ENCODE results near the gene ALPG.
"Not testable (repeated sequence)": the region's sequence is repeated elsewhere in the genome, so short reads cannot be mapped to it uniquely, and the experiment has no call there.

Gene ALPG

DNA sequence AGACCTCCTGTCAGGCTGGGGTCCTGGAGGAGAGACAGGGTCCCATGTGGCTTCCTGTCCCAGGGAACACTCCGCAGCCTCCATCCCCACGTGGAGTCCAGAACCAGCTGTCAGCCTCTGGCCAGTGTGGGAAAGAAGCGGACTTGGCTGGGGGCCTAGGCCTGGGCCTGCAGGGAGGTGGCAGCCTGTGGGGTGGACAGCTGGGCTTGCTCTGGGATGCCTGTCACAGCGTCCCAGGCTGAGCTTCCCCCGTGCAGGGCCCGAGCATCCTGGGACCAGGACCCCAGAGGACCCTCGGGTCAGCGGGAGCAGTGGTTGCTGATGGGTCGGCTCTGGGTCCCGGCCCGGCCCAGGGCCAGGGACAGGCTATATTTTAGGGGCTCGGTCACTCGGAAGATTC is 35.8 kb downstream of the ALPG start:
- DNase-seq: not testable (repeated sequence)

- not testable (repeated sequence) for DNase-seq
Measured at GRCh38 chr2:232443047-232443446, 36.4 kb downstream of the ALPG start.

DNA sequence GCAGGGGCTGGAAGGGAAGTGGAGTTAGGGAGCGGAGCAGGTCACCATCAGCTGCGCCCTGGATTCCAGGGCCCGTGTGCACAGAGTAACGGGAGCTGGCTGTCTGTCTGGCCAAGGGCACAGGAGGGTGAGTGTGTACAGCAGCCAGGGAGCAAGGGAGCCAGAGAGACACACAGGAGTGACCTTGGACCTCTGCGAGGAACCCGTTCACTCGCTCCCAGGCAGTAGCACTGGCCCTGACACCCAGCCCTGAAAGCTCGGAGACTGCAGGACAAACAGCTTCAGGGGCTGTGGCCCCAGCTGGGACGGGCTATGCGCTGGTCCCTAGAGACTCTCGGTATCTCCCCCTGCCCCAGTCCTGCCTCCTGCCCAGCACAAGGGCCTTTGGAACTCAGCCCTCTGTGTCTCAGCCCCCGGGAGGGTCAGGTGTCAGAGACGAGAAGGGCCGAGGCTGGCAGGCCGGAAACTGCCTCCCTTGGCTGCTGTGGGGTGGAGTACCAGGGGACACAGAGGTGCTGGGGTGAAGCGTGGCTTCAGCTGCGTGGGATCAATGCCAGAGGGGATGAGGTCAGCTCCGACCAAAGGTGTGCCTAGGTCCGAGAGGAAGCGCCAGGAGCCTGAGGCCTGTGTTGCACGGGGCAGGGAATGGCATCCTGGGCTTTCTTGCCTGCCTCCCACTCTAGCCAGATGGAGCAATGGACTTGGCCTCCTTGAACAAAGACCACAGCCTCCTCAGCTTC is 37.2 kb downstream of the ALPG start:
- DNase-seq: not testable (repeated sequence)

- DNase-seq: peak; percentile 34
Measured at GRCh38 chr2:232444409-232445148, 37.9 kb downstream of the ALPG start.

GRCh38 chr2:232445149-232445885 is 38.7 kb downstream of the ALPG start:
- DNase-seq: not testable (repeated sequence)

DNA sequence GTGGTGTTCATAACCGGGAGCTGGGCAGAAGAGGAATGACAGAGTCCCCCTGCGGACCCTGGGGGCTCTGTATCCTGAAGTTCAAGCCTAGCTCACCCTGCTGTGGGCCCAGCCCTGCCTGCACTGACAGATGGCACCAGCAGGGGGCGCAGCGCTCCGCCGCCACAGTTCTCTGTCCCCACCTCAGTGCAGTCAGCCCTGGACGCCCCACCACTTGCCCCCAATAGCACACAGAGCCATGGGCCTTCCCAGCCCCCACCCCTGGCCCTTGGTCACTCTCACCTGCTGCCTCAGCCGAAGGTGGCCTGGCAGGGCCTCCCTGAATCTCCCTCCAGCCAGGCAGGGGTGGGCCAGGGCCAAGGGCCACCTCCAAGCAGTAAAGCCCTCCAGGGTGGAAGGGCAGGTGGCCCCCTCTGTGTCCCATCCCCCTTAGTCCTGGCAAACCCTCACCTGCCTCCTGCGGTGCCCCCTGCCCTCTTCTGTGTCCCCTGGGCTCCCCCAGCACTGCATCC is 39.7 kb downstream of the ALPG start:
- not testable (repeated sequence) for DNase-seq

GRCh38 chr2:232447091-232447620 is 40.5 kb downstream of the ALPG start:
- DNase-seq: no peak

- DNase-seq: no peak
Measured at GRCh38 chr2:232447638-232448303, 41.1 kb downstream of the ALPG start.

DNA sequence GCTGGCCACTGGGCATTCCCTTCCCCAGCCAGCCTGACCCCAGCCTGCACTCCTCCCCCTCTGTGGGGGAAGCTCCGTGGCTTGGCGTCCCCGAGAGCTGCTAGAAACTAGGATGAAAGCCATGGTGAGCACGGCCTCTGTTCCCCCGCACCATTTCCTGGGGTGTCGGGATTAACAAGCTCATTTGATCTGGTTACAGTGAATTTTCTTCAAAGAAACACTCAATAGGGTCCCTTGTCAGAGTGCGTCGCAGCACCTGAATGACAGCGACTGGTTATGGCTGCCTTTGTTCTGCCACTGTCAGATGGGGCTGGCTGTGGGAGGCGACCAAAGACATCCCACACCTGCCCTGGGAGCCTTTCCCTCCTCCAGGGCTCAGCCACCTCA is 41.7 kb downstream of the ALPG start:
- no peak for DNase-seq

DNA sequence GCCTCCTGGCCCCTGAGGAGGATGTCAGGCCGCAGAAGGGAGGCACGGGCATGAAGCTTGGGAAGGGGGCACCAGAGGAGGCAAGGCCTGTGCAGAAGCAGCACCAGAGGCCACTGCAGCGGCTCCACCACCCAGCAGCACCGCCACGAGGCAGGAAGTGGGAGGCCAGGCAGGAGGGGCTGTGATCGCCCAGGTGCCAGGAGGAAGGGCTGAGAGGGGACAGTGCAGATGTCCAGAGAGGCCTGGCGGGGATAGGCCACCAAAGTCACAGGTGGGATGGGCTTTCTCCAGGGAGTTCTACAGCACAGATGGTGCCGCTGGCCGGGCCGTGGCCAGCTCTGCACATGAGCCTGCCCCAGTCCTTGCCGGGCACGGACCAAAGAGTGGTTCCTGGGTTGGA is 43.3 kb downstream of the ALPG start:
- no peak for DNase-seq

GRCh38 chr2:232451645-232452044 is 45.0 kb downstream of the ALPG start:
- DNase-seq: not testable (repeated sequence)

DNA sequence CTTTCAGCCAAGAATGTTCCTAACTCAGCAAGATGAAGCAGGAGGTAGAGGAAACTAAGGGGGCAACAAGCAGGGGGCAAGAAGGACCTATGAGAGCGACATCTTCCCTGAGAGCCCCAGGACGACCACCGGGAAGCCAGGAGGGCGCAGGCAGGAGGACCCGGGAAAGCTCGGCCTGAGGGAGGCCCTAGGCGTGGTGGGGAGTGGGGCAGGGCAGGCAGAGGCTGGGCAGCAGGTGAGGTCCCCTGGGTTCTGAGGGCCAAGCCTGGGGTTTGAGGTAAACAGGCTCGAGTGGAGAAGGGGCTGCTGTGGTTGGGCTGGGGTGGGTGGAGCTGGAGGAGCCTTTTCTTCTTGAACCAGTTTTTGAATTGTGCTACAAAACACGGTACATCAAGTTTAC is 48.0 kb downstream of the ALPG start:
- no peak for DNase-seq

DNA sequence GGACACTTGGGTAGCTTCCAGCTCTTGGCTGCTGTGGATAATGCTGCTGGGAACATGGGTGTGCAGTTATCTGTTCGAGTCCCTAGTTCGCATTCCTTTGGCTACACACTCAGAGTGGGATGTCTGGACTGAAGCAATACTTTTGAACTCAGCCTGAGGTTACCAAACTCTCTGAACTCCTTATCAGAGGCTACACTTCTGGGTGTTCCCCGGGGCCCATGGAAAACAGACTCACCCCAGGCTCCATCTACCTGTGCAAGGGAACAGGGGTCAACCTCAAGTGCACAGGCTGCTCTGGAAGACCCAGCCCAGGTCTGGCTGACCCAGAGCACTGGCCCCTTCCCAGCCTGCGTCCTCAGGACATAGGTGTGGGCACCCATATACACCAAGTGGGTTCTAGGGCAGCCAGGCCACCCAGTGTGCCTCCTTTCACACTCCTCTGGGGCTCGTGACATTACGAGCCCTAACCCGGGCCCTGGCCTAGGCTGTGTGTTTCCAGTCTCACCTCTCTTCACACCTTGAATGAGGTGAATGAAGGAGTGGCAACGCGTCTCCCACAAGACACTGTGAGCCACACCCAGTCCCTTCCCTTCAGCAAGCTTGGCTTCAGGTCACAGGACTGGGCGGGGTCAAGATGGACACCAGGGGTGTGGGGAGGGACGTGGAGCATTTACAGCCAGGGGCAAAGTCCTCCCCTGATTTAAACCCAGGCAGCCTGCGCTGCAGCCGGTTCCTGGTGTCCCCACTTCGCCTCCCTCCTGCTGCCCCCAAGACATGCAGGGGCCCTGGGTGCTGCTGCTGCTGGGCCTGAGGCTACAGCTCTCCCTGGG is 49.0 kb downstream of the ALPG start, which contains the start of gene ALPI:
ALPI (plus strand) TSS at position 728 of the 830 bp plus-strand sequence; CDS start at position 775, 47 bp downstream.
- DNase-seq: no peak

DNA sequence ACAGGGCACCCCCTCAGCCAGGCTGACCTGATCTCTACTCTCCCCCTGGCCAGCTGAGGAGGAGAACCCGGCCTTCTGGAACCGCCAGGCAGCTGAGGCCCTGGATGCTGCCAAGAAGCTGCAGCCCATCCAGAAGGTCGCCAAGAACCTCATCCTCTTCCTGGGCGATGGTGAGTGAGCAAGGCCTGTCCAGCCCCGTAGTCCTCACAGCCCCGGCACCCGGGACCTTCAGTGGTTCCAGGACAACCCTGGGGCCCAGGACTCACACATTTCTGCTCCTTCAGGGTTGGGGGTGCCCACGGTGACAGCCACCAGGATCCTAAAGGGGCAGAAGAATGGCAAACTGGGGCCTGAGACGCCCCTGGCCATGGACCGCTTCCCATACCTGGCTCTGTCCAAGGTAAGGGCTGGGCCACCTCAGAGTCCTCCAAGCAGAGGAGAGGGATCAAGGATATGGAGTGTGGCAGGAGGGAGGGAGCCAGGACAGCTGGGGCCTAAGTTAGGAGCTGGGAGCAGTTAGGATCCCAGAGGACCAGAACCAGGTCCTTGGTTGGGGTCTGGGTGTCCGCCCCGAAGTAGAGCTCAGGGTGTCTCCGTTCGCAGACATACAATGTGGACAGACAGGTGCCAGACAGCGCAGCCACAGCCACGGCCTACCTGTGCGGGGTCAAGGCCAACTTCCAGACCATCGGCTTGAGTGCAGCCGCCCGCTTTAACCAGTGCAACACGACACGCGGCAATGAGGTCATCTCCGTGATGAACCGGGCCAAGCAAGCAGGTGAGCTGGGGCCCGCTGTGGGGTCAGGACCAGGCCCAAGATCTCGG is 49.9 kb downstream of the ALPG start:
- no peak for DNase-seq

- no peak for DNase-seq
Measured at GRCh38 chr2:232457121-232458011, 50.7 kb downstream of the ALPG start.

- DNase-seq: no peak
Measured at GRCh38 chr2:232458051-232458660, 51.5 kb downstream of the ALPG start.

GRCh38 chr2:232458661-232459418 is 52.2 kb downstream of the ALPG start:
- DNase-seq: no peak

- no peak for DNase-seq
Measured at GRCh38 chr2:232459419-232460035, 52.9 kb downstream of the ALPG start.

Data from NCI-H510A treated with DMSO at 0.1 percent for 48 hours (cell line).